Activated CD4-positive, alpha-beta T cell treated with anti-CD3 and anti-CD28 coated beads, Interleukin-2, amount 10 ng/mL, durations not matched to agents 24 days and 14 days (primary cell): ENCODE results near the gene THAP8. TPM values are rescaled to one million over a fixed set of nuclear protein-coding genes. Genes with fewer than 3 reads are reported as not detected.
A peak's percentile ranks its signal among the peaks of the same experiment; 100 is the strongest.

Experiments used
- DNase-seq: peaks from one replicate; pipeline ENCODE4 v3.0.0; 2022
- H3K27ac Mint-ChIP-seq: one replicate; pipeline ENCODE4 v1.8.0; 2022; ENCODE audit warnings: mild to moderate bottlenecking, mixed read lengths
- H3K27me3 Mint-ChIP-seq: one replicate; pipeline ENCODE4 v1.8.0; 2022; ENCODE audit warnings: mixed read lengths
- H3K36me3 Mint-ChIP-seq: one replicate; pipeline ENCODE4 v1.8.0; 2022; ENCODE audit warnings: low read depth, mild to moderate bottlenecking, mixed read lengths
- H3K4me1 Mint-ChIP-seq: one replicate; pipeline ENCODE4 v1.8.0; 2021; ENCODE audit warnings: mixed read lengths
- H3K4me3 Mint-ChIP-seq: one replicate; pipeline ENCODE4 v1.8.0; 2022; ENCODE audit warnings: mild to moderate bottlenecking, moderate library complexity, mixed read lengths
- H3K9me3 Mint-ChIP-seq: one replicate; pipeline ENCODE4 v1.8.0; 2021; ENCODE audit warnings: mixed read lengths
- intact Hi-C: fragments of 100-400 bp; cut with micrococcal nuclease; formaldehyde crosslinking; loops from one replicate; pipeline ENCODE4 v1.15.1; 2023
- total RNA-seq: library from RNA; stranded (reverse); gene quantifications from 2 replicates; pipeline ENCODE4 v1.2.3, GENCODE V29; 2022

Gene THAP8
- total RNA-seq, 1 donor from 2014 or later, result 1.5 TPM

- peaks cover 16% of the 10 kb centered on the region for H3K4me1 Mint-ChIP-seq
- no peak overlapping the region for H3K4me3 Mint-ChIP-seq
- intact Hi-C loops, result no loop called here
- H3K27me3 Mint-ChIP-seq, result peaks cover 21% of the 10 kb centered on the region
- peaks cover 3% of the 10 kb centered on the region for H3K36me3 Mint-ChIP-seq
- H3K27ac Mint-ChIP-seq, result no peak overlapping the region
- no peaks in the 10 kb centered on the region for H3K9me3 Mint-ChIP-seq
- no peak for DNase-seq
Observed at GRCh38 chr19:35990771-35991730, 63.0 kb downstream of the THAP8 start.

DNA sequence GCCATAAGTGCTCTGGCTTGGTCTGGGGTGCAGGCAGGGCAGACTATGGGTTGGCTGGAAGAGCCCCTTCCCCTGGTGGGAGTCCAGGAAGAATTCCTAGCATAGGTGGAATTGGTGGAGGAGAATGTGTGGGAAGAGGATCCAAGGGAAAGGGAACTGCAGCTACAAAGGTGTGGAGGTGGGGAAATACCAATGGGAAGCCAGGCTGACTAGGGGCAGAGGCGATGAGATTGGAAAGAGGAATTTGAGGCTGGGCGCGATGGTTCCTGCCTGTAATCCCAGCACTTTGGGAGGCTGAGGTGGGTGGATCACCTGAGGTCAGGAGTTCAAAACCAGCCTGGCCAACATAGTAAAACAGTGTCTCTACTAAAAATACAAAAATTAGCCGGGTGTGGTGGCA, 63.9 kb downstream of the THAP8 start:
- H3K27ac Mint-ChIP-seq, result no peak overlapping the region
- intact Hi-C loops, result no loop called here
- peaks cover 30% of the 10 kb centered on the region for H3K27me3 Mint-ChIP-seq
- H3K4me3 Mint-ChIP-seq, result no peak overlapping the region
- H3K4me1 Mint-ChIP-seq, result peaks cover 11% of the 10 kb centered on the region
- no peaks in the 10 kb centered on the region for H3K36me3 Mint-ChIP-seq
- H3K9me3 Mint-ChIP-seq, result no peaks in the 10 kb centered on the region
- no peak for DNase-seq

GRCh38 chr19:35988824-35989223, 65.3 kb downstream of the THAP8 start:
- H3K4me1 Mint-ChIP-seq, result peaks cover 5% of the 10 kb centered on the region
- no peaks in the 10 kb centered on the region for H3K36me3 Mint-ChIP-seq
- peaks cover 40% of the 10 kb centered on the region for H3K27me3 Mint-ChIP-seq
- DNase-seq, result no peak
- no peaks in the 10 kb centered on the region for H3K9me3 Mint-ChIP-seq
- no peak overlapping the region for H3K27ac Mint-ChIP-seq
- H3K4me3 Mint-ChIP-seq, result no peak overlapping the region
- intact Hi-C loops, result no loop called here

DNA sequence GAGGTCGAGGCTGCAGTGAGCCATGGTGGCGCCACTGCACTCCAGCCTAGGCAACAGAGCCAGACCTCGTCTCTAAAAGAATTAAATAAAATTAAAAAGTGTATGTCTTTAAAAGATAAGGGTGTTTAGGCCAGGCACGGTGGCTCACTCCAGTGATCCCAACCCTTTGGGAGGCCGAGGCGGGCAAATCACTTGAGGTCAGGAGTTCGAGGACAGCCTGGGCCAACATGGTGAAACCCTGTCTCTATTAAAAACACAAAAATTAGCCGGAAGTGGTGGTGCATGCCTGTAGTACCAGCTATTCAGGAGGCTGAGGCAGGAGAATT, 66.6 kb downstream of the THAP8 start:
- Mint-ChIP-seq H3K4me3 (peak overlapping the region; percentile 74), H3K27ac (no peak overlapping the region), H3K4me1 (peaks cover 5% of the 10 kb centered on the region), H3K9me3 (no peaks in the 10 kb centered on the region), H3K27me3 (peaks cover 42% of the 10 kb centered on the region), H3K36me3 (no peaks in the 10 kb centered on the region)
- no peak for DNase-seq
- intact Hi-C loops, result no loop called here

DNA sequence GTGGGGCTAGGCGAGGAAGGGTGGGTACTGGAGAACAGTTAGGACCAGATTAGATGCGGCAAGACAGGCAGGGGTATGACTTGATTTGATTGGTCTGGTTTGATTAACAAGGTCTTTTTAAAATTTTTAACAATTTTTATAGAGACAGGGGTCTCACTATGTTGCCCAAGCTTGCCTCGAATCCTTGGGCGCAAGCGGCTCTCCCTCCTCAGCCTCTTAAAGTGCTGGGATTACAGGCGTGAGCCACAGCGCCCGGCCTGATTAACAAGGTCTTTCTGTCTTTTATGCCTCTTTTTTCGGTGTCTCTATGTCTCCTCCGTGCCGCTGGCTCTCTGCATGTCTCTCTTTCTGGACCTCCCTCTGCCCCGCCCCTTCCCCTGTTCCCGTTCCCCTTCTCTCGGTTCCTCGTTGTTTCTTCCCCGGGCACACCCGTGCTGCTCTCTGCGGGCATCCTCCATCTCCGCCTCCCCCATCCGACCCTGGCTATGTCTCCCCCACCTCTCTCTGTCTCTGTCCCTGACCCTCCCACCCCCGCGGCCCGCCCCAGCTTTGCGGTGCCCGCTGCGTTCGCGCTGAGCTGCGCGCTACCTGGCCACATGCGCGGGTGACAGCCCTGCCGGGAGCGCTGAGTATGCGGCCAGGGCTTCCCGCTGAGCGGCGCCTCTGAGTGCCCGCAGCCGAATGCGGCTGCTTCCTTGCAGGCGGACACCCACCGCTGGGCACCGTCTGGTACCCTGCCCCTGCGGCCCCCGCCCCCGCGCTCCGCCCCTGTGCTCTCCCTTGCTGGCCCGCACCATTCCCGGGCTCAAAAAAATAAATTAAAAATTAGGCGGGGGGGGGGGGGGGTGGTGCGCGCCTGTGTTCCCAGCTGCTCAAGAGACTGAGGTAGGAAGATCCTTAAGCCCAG, 67.2 kb downstream of the THAP8 start:
- peak; percentile 71 for DNase-seq

GRCh38 chr19:35986111-35986510, 68.0 kb downstream of the THAP8 start:
- H3K9me3 Mint-ChIP-seq, result no peaks in the 10 kb centered on the region
- peaks cover 5% of the 10 kb centered on the region for H3K4me1 Mint-ChIP-seq
- H3K27me3 Mint-ChIP-seq, result peaks cover 43% of the 10 kb centered on the region
- intact Hi-C loops, result no loop called here
- peak overlapping the region; percentile 42 for H3K4me3 Mint-ChIP-seq
- H3K27ac Mint-ChIP-seq, result no peak overlapping the region
- H3K36me3 Mint-ChIP-seq, result no peaks in the 10 kb centered on the region
- DNase-seq, result no peak

More for the DNA sequence above, 67.2 kb downstream of the THAP8 start:
- Mint-ChIP-seq H3K36me3 (no peaks in the 10 kb centered on the region), H3K27me3 (peaks cover 42% of the 10 kb centered on the region), H3K27ac (no peak overlapping the region), H3K4me1 (peaks cover 5% of the 10 kb centered on the region), H3K9me3 (no peaks in the 10 kb centered on the region), H3K4me3 (peak overlapping the region; percentile 74)
- intact Hi-C loops, result no loop called here

Other genes starting within 250 kb of the THAP8 start
- not detected in 2 replicates for gene PRODH2, start 241.4 kb downstream of the THAP8 start, total RNA-seq
- gene NPHS1, start 201.8 kb downstream of the THAP8 start, total RNA-seq, result 0.28 TPM in 1 of 2 replicates, not detected in the other
- 1.8 and 2.1 TPM in 2 replicates for gene KIRREL2, start 197.4 kb downstream of the THAP8 start, total RNA-seq
- gene APLP1, start 185.7 kb downstream of the THAP8 start, total RNA-seq, result 2.0 and 2.4 TPM in 2 replicates
- gene NFKBID, start 153.7 kb downstream of the THAP8 start, total RNA-seq, result 146 and 150 TPM in 2 replicates
- gene HCST, start 151.8 kb downstream of the THAP8 start, total RNA-seq, result 46.1 and 48.4 TPM in 2 replicates
- not detected in 2 replicates for gene TYROBP, start 146.0 kb downstream of the THAP8 start, total RNA-seq
- 11.0 and 11.6 TPM in 2 replicates for gene LRFN3, start 117.9 kb downstream of the THAP8 start, total RNA-seq
- 21.4 and 23.1 TPM in 2 replicates for gene SDHAF1, start 59.1 kb downstream of the THAP8 start, total RNA-seq
- 2.2 and 2.9 TPM in 2 replicates for gene SYNE4, start 45.5 kb downstream of the THAP8 start, total RNA-seq
- 46.1 and 50.7 TPM in 2 replicates for gene ALKBH6, start 40.1 kb downstream of the THAP8 start, total RNA-seq
- 0.96 and 1.6 TPM in 2 replicates for gene CLIP3, start 21.4 kb downstream of the THAP8 start, total RNA-seq
- gene WDR62, start 612 bp upstream of the THAP8 start, total RNA-seq, result 24.9 and 25.9 TPM in 2 replicates
- gene OVOL3, start 56.9 kb upstream of the THAP8 start, total RNA-seq, result not detected in 2 replicates
- gene POLR2I, start 60.6 kb upstream of the THAP8 start, total RNA-seq, result 83.4 and 86.3 TPM in 2 replicates
- gene TBCB, start 61.2 kb upstream of the THAP8 start, total RNA-seq, result 129 and 133 TPM in 2 replicates
- gene CAPNS1, start 85.8 kb upstream of the THAP8 start, total RNA-seq, result 351 and 362 TPM in 2 replicates
- not detected in 2 replicates for gene COX7A1, start 98.2 kb upstream of the THAP8 start, total RNA-seq
- 1.6 and 2.2 TPM in 2 replicates for gene ZNF565, start 160.4 kb upstream of the THAP8 start, total RNA-seq
- 84.6 and 90.3 TPM in 2 replicates for gene ZNF146, start 160.8 kb upstream of the THAP8 start, total RNA-seq